KOPT-K1 (cell line): ENCODE data around the gene GGA3.
"Not testable (repeated sequence)": the region's sequence is repeated elsewhere in the genome, so short reads cannot be mapped to it uniquely, and the experiment has no call there.

ENCODE experiments used
- H3K27ac ChIP-seq: fragments of 200-600 bp; sonication (generic); 2 replicates; pipeline ENCODE4 v1.5.1; 2016; ENCODE audit warnings: antibody characterized with exemption, mild to moderate bottlenecking, low read depth, low read length; ENCODE audit not compliant: poor library complexity, severe bottlenecking
- H3K36me3 ChIP-seq: fragments of 200-600 bp; sonication (generic); 2 replicates; pipeline ENCODE4 v1.5.1; 2017; ENCODE audit warnings: antibody characterized with exemption, mild to moderate bottlenecking, low read length, moderate library complexity; ENCODE audit not compliant: insufficient read depth
- H3K9me3 ChIP-seq: fragments of 200-600 bp; sonication (generic); 2 replicates; pipeline ENCODE4 v1.5.1; 2017; ENCODE audit warnings: antibody characterized with exemption, low read length, mild to moderate bottlenecking; ENCODE audit not compliant: insufficient read depth, poor library complexity, severe bottlenecking

Gene GGA3

DNA sequence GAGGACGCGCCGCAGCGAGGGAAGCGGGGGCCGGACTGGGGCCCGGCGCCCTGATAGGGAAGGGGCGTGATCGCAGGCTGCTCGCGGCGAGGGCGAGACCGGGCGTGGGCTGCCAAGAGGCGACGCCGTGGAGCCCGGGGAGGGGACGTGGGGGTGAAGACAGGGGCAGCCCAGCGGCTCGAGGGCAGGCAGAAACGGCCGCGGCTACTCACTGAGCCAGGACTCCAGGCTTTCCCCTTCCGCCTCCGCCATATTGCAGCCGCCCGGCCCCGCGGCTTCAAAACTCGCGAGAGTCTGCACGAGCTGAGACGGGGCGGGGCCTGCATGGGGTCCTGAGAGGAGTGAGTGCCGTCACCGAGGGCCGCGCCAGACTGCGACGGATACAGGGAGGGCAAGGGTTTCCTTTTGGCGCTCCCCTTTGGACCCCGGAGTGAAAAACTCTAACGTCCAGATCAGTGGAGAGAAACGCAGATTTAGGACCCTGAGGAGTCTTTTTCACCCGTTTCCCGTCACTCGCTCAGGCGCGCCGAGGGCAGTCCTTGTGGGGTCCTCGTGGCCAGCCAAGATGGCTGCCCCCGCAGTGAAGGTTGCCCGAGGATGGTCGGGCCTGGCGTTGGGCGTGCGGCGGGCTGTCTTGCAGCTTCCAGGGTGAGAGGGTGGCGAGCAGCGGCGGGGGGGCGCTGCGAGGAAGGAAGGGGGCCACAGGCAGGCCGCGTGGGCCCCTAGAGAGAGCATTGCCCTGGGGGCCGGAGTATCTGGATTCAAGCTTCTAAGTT lies at the start of gene GGA3, which contains the start of gene MRPS7:
Gene GGA3 (minus strand): TSS at position 271 of the 776 bp plus-strand sequence. CDS start 19 bp downstream, at position 252.
Gene MRPS7 (plus strand): TSS at position 544 of the 776 bp plus-strand sequence. CDS start 22 bp downstream, at position 566.
- peaks cover 36% of the 10 kb centered on the region for H3K36me3 ChIP-seq

DNA sequence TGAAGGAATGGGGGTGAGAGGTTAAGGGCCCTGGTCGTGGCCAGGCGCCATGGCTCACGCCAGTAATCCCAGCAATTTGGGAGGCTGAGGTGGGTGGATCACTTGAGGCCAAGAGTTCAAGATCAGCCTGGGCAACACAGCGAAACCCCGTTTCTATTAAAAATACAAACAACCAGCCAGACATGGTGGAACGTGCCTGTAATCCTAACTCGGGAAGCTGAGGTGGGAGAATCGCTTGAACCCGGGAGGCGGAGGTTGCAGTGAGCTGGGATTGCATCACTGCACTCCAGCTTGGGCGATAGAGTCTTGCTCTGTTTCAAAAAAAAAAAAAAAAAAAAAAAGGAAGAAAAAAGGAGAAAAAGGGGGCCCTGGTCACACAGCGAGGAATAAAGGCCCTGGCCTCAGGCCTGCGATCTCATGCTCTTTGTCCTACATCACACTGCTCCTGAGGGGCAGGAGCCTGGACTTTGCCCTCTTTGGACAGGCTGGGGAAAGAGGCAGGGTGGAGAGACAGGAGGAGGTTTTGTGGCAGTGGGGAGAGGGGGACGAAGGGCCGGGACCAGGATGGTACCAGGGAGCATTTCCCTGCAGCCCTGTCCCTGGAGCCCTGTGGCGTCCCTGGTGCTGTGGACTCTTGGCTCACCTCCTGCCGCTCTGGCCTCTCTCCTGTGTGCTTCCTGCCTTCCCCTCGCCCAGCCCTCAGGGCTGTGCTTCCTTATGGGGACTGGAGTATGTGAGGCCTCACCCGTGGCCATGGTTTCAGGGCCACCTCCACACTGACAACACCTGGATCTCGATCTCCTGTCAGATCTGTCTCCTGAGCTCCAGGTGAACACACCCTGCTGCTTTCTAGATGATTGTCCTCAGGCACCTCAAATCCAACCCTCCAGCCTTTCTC lies 47.6 kb upstream of the GGA3 start:
- no peaks in the 10 kb centered on the region for H3K9me3 ChIP-seq
- H3K27ac ChIP-seq: no peak overlapping the region
- H3K36me3 ChIP-seq: no peaks in the 10 kb centered on the region; the same call in 1 of the 2 replicates

More for the DNA sequence above, at the start of gene GGA3, which contains the start of gene MRPS7:
- H3K27ac ChIP-seq: peak within 1 kb of the TSS; percentile 93
- no peaks in the 10 kb centered on the region for H3K9me3 ChIP-seq

DNA sequence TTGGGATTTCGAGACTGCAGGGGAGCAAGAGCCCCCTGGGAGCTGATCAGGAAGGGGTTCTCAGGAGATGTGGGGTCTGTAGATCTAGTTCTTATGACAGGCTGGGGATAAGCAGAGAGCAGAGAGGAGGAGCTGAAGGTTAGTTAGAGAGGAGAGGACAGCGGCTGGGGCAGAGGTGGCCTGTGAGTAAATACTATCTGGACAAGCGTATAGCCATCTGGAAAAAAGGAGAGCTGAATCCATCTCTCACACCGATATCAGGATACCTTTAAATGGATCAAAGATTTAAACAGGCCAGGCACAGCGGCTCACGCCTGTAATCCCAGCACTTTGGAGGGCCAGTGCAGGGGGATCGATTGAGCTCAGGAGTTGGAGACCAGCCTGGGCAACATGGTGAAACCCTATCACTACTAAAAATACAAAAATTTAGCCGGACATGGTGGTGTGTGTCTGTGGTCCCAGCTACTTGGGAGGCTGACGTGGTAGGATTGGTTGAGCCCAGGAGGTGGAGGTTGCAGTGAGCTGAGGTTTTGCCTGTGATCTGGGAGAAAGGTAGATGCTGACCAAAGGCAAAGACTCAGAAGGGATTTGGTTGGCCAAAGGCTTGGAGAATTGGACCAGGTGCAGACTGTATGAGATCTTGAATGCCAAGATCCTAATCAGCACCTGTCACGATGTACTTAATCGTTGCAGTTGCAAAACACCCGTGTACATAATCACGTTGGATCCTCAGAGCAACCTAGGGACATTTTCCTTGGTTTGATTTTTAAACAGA lies 46.7 kb upstream of the GGA3 start:
- Histone ChIP-seq H3K27ac (no peak overlapping the region), H3K9me3 (no peaks in the 10 kb centered on the region), H3K36me3 (no peaks in the 10 kb centered on the region)

DNA sequence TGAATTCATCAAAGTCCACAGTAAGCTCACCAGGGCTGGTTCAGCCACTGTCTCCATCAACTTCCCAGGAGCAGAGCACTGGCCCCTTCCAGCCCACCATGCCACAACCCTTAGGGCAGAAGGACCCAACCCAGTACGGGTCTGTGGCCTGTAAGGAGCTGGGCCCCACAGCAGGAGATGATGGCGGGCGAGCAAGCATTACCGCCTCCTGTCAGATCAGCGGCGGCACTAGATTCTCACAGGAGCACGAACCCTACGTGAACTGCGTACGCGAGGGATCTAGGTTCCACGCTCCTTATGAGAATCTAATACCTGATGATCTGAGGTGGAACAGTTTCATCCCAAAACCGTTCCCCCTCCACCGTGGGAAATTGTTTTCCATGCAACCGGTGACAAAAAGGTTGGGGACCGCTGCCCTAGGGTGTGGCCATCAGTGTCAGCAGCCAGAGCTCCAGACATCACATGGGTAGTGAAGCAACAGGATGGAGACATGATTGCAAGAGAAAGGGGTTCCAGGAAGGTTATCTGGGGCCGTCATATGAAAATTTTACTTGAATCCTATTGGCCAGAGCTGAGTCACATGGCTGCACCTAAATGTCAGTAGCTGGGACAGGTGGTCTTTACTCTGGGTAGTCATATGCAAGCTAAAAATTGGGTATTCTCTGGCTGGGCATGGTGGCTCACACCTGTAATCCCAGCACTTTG lies 40.2 kb upstream of the GGA3 start:
- H3K27ac ChIP-seq: no peak overlapping the region
- no peaks in the 10 kb centered on the region for H3K9me3 ChIP-seq
- H3K36me3 ChIP-seq: no peaks in the 10 kb centered on the region

- Histone ChIP-seq H3K27ac (no peak overlapping the region), H3K9me3 (no peaks in the 10 kb centered on the region), H3K36me3 (no peaks in the 10 kb centered on the region)
These were observed 39.6 kb upstream of the GGA3 start for GRCh38 chr17:75301049-75301448.

GRCh38 chr17:75300280-75300679 lies 38.9 kb upstream of the GGA3 start:
- H3K9me3 ChIP-seq: no peaks in the 10 kb centered on the region
- no peaks in the 10 kb centered on the region for H3K36me3 ChIP-seq
- H3K27ac ChIP-seq: no peak overlapping the region

DNA sequence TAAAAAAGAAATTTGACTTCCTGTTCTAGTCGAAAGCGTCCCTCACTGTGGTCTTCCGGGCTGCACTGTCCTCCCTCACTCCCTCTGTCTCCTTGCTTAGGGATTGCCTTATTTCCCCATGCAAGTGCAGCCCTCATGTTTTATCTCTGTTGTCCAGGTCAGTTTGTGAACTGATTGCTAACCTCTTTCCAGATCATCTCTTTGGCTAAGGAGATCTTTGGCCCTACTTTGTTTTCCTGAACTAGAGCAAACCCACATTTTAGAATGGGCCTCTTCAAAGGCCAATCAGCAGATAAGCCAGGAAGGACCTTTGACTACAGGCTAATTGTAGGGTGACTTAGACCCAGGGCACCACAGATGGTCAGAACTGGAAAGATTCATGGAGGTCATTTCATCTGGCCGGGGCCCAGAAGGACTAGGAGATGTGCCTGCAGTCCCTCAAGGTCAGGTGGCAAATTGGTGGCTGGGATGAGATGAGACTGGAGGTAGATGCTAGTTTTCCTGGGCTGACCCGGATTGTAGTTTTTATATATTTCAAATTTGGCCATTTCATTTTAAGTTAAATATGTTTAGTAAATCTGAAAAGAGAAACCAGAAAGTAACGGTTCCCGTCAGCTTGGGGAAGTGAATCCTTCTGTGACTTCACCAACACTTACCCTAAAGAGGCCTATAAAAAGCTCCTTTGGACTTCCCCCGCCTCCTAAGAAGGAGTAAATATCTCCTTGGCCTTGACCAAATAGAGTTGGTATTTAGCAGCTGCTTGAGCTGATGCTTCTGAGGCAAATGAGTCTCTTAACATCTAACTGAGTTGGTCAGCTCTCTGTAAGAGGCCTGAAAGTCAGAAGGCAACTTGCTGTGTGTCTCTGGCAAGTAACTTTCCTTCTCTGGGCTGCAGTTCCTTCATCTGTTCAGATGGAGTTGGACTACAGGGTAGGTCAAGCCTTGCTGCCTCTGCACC lies 34.1 kb upstream of the GGA3 start:
- H3K27ac ChIP-seq: no peak overlapping the region
- no peaks in the 10 kb centered on the region for H3K36me3 ChIP-seq
- H3K9me3 ChIP-seq: no peaks in the 10 kb centered on the region

DNA sequence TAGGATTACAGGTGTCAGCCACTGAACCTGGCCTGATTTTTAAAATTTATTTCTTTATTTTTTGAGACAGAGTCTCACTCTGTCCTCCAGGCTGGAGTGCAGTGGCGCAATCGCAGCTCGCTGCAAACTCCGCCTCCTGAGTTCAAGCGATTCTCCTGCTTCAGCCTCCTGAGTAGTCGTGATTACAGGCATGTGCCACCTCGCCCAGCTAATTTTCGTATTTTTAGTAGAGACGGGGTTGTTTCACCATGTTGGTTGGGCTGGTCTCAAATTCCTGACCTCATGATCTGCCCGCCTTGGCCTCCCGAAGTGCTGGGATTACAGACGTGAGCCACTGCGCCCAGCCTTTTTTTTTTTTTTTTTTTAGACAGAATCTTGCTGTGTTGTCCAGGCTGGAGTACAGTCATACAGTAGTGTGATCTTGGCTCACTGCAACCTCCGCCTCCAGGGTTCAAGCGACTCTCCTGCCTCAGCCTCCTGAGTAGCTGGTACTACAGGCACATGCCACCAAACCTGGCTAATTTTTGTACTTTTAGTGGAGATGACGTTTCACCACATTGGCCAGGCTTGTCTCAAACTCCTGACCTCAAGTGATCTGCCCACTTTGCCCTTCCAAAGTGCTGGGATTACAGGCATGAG lies 31.5 kb upstream of the GGA3 start:
- not testable (repeated sequence) for H3K36me3 ChIP-seq, H3K9me3 ChIP-seq, H3K27ac ChIP-seq

DNA sequence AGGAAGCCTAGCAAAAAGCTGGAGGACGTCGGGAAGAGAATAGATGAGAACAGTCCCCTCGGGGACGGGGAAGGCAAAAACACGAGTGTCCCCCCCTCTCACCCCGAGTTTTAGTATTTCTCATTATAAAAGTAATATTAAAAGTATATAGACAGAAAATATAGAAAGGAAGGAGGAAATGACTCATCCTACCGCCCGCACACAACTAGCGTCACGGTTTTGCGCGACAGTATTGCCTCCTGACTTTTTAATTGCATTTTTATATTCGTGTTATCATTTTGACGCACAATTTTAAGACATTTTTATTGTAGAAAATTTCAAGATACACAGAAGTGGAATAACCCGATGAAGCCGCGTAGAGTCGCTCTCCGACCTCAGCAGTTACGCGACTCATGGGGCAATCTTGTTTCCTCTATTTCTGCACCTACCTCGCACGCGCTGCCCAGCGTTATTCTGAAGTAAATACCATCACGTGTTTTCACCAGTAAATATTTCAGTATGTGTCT lies 28.5 kb upstream of the GGA3 start:
- Histone ChIP-seq H3K27ac (peak overlapping the region; percentile 71), H3K9me3 (no peaks in the 10 kb centered on the region), H3K36me3 (peaks cover 19% of the 10 kb centered on the region)

DNA sequence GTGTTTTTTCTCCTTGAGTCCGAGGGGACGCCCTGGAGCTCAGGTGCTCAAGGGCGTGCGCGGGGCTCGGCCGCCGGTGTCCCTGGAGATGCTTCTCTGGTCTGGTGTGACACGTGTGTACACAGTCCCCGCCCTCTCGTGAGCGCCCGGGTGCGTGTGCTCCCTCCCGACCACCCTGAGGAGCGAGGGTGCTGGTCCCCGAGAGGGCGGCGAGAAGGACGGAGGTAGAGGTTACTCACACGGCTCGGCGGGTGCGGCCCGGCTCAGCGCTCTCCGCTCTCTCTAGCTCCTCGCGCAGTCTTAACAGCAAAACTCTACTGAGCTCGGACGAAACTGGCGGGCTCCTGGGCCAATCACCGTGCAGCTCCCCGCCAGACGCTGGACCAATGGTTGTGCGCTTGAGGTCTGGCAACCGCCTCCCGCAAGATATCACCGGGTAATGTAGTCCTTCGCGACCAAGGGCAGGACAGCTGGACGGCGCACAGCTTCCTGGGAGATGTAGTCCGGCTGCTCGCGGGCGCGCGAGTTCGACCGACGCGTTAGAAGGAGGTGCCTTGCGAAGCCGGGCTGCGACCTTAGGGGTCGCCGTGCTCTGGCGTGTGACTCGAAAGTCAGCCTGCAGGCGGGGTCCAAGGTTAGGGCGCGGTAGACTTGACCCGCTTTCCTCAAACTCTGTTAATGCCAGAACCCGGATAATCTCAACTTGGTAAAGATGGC lies 27.9 kb upstream of the GGA3 start, which contains the start of gene SLC25A19:
Gene SLC25A19 (minus strand): TSS at position 319 of the 717 bp plus-strand sequence. CDS start 2,669 bp downstream, outside the sequence.
- peaks cover 26% of the 10 kb centered on the region for H3K36me3 ChIP-seq
- H3K9me3 ChIP-seq: no peaks in the 10 kb centered on the region
- H3K27ac ChIP-seq: peak within 1 kb of the TSS; percentile 71

DNA sequence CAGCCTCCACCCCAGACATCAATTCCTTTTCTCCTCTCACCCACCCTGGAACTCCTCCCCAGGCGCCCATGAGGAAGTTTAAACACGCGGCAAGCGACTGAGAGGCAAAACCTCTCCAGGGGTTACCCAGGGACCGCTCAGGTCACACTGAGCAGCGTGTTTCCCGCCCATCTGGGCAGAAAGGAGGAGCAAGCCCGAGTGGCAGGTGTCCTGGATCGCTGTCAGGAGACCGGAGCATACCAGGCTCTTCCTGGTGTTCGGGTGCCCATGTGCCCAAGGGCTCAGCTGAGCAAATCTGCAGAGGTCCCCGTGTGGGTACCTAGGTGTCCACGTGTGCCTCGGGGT lies 27.3 kb upstream of the GGA3 start:
- peaks cover 30% of the 10 kb centered on the region for H3K36me3 ChIP-seq
- H3K27ac ChIP-seq: peak overlapping the region; percentile 71
- no peaks in the 10 kb centered on the region for H3K9me3 ChIP-seq

GRCh38 chr17:75288359-75288758 lies 27.0 kb upstream of the GGA3 start:
- peak overlapping the region; percentile 71 for H3K27ac ChIP-seq
- peaks cover 34% of the 10 kb centered on the region for H3K36me3 ChIP-seq
- no peaks in the 10 kb centered on the region for H3K9me3 ChIP-seq
